ENCODE measurements around the gene MUC16. TPM values are rescaled to one million over a fixed set of nuclear protein-coding genes. Genes with fewer than 3 reads are reported as not detected.

MUC16 gene
- polyA plus RNA-seq, 3 donors, result 0.03 to 0.14 (median 0.06) TPM

DNA sequence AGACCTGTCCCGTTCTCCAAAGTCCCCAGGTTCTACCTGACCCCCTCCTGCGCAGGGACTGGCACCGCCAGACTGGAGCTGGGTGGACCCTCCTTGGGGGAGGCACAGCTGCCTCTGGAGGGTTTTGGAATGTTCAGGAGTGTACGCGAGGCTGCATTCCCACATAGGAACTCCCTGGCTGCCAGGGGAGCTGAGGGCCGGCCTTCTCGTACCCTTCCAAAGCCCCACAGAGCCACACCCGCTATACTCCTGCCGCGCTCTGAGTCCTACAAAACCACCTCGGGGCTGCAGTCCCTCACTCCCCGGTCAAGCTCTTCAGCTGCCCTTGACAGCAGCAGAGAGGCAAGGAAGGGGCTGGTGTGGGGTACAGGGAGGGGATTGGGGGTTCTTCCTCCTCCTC is 484 bp upstream of the MUC16 start:
- DNase-seq (ENCODE audit: low read depth in 3 of 3, low spot score in 2 of 3), result no peak

DNA sequence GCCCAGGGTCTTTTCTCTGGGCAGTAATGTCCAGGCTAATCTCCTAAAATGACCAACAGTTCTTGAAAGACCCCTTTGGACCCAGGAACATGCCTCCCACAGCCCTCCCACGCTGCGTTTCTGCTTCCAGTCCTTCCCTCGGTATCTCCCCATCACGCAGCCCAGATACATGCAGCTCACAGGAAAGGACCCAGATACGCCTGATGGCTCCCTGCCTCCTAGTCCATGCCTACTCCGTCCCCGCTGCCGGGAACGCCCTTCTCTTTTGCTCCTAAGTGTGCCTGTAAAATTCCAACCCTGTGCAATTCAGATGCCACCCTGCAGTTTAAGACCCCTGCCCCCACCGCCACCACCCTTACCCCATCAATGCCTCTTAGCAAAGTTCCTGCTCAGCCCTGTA is 778 bp downstream of the MUC16 start:
- DNase-seq (ENCODE audit: low read depth in 3 of 3, low spot score in 2 of 3), result no peak

DNA sequence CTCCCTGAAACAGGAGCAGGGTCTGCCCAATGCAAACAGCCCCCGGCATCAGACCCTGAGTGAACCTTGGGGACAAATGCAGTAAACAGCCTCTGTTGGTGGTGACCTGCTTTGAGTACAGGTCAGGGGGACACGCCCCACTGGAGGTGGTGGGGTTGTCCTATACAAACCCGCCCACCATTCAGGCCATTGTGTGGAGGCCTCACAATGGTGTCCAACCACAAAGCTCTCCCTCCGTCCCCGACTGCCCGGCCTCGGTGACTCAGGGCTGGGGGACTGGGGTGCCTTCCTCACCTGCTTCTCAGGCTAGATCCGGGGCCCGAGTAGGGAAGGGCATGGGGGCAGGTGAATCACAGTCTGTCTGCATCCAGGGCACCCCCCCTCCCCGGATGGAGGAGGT is 1.5 kb downstream of the MUC16 start:
- no peak for DNase-seq (ENCODE audit: low read depth in 3 of 3, low spot score in 2 of 3)

DNA sequence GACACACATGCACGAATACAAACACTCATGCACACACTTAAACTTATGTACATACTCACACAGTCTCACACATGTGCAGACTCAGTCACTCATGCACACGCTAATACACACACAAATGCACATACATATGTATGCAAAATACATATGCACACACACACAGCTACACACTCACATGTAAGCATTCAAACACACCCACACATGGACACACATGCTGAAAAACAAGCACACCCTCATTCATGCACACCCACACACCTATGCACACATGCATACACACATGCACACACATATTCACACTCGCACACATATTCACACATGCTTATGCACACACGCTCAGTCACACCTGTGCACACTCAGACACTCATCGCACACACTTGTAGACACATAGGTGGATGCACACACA is 9.3 kb downstream of the MUC16 start:
- DNase-seq (ENCODE audit: low read depth in 3 of 3, low spot score in 2 of 3), result no peak

- DNase-seq (ENCODE audit: low read depth in 3 of 3, low spot score in 2 of 3), result no peak
Observed at GRCh38 chr19:8988204-8988603, 22.0 kb downstream of the MUC16 start.

GRCh38 chr19:8986296-8986695 is 23.9 kb downstream of the MUC16 start:
- no peak for DNase-seq (ENCODE audit: low read depth in 3 of 3, low spot score in 2 of 3)

GRCh38 chr19:8973501-8974091 is 36.6 kb downstream of the MUC16 start:
- peak; percentile 12 to 57 (median 36) for DNase-seq (ENCODE audit: low read depth in 3 of 3, low spot score in 2 of 3)

GRCh38 chr19:8965887-8966286 is 44.3 kb downstream of the MUC16 start:
- no peak for DNase-seq (ENCODE audit: low read depth in 3 of 3, low spot score in 2 of 3)

Other genes with a start within 250 kb of the MUC16 start
- gene ZNF558, start 178.1 kb downstream of the MUC16 start, polyA plus RNA-seq (ENCODE audit: insufficient read length in 3 of 3), result 10 to 100 TPM; 40.6 to 45.8 (median 44.2) TPM
- not detected for gene MBD3L1, start 178.0 kb downstream of the MUC16 start, polyA plus RNA-seq (ENCODE audit: insufficient read length in 3 of 3)
- not detected for gene OR1M1, start 76.7 kb upstream of the MUC16 start, polyA plus RNA-seq (ENCODE audit: insufficient read length in 3 of 3)
- under 1 TPM in 1 of 3 donors, not detected in 2; 0.04 TPM for gene OR7G2, start 97.1 kb upstream of the MUC16 start, polyA plus RNA-seq (ENCODE audit: insufficient read length in 3 of 3)
- gene OR7G1, start 105.4 kb upstream of the MUC16 start, polyA plus RNA-seq (ENCODE audit: insufficient read length in 3 of 3), result not detected
- not detected for gene OR7G3, start 116.5 kb upstream of the MUC16 start, polyA plus RNA-seq (ENCODE audit: insufficient read length in 3 of 3)
- 10 to 100 TPM; 36.5 to 38.8 (median 38.0) TPM for gene ZNF317, start 130.0 kb upstream of the MUC16 start, polyA plus RNA-seq (ENCODE audit: insufficient read length in 3 of 3)
- gene OR7D2, start 168.6 kb upstream of the MUC16 start, polyA plus RNA-seq (ENCODE audit: insufficient read length in 3 of 3), result under 1 TPM in 2 of 3 donors, not detected in 1; 0.06 to 0.10 TPM
- not detected for gene OR7D4, start 209.2 kb upstream of the MUC16 start, polyA plus RNA-seq (ENCODE audit: insufficient read length in 3 of 3)
- not detected for gene OR7E24, start 240.5 kb upstream of the MUC16 start, polyA plus RNA-seq (ENCODE audit: insufficient read length in 3 of 3)

Measured in right renal cortex interstitium (tissue), 3 donors.